Uterus (tissue), 4 donors: ENCODE results near the gene ZDHHC12. TPM values are rescaled to one million over a fixed set of nuclear protein-coding genes. Genes with fewer than 3 reads are reported as not detected.
A peak's percentile ranks its signal among the peaks of the same experiment; 100 is the strongest.

Experiments
- DNase-seq, 2 donors: peaks; one replicate each; pipeline ENCODE4 v3.0.0-alpha.2; 2019 to 2020
- H3K27ac ChIP-seq, 2 donors: fragments of 200-600 bp; sonication (generic); 1 replicate in 1 of 2; 2 replicates in 1 of 2; pipeline ENCODE4 v1.5.1; 2016 to 2018
- H3K27me3 ChIP-seq, 2 donors: fragments of 200-600 bp; sonication (generic); one replicate each; pipeline ENCODE4 v1.5.1; 2018 to 2019; ENCODE audit warnings: control low read depth in 1 of 2
- H3K36me3 ChIP-seq, 2 donors: fragments of 200-600 bp; sonication (generic); one replicate each; pipeline ENCODE4 v1.5.1; 2019; ENCODE audit warnings: control low read depth in 1 of 2
- H3K4me1 ChIP-seq, 2 donors: fragments of 200-600 bp; sonication (generic); one replicate each; pipeline ENCODE4 v1.5.1; 2018 to 2019; ENCODE audit warnings: control low read depth in 1 of 2
- H3K4me3 ChIP-seq, 2 donors: fragments of 200-600 bp; sonication (generic); 1 replicate in 1 of 2; 2 replicates in 1 of 2; pipeline ENCODE4 v1.5.1; 2018 to 2019; ENCODE audit warnings: mild to moderate bottlenecking in 1 of 2
- H3K9me3 ChIP-seq, 2 donors: fragments of 200-600 bp; sonication (generic); one replicate each; pipeline ENCODE4 v1.5.1; 2019; ENCODE audit warnings: control low read depth in 1 of 2
- CTCF ChIP-seq, 4 experiments: fragments of 200-600 bp in 2 of 4; fragments of 450-650 bp in 2 of 4; sonication (generic) in 2 of 4; IDR thresholded peaks; one replicate each; pipeline ENCODE4 v1.5.1; 2016 to 2019; ENCODE audit warnings: antibody characterized with exemption in 4 of 4, mild to moderate bottlenecking in 2 of 4, moderate library complexity in 1 of 4
- POLR2A ChIP-seq, 2 donors: fragments of 450-650 bp; IDR thresholded peaks; one replicate each; pipeline ENCODE4 v1.6.1; 2016; ENCODE audit warnings: antibody characterized with exemption in 2 of 2, mild to moderate bottlenecking in 1 of 2, moderate library complexity in 1 of 2
- intact Hi-C: fragments of 100-400 bp; cut with DNase I; formaldehyde crosslinking; loops from one replicate; pipeline ENCODE4 v1.15.1; 2023; ENCODE audit warnings: low total_unique reads
- small RNA-seq: library from RNA; depleted of rRNA; stranded (forward); fragments of <200 nt; gene quantifications from one replicate; pipeline ENCODE3, GENCODE V24; 2016
- total RNA-seq, 4 donors: library from RNA; depleted of rRNA in 3 of 4; stranded (reverse); fragments of >200 nt in 3 of 4; gene quantifications; one replicate each; pipeline versions ENCODE4 v1.1.0 to v1.2.4, GENCODE V29; 2014 to 2023
- donor health status: DM: yes; HTN: yes; CAD: no.

Gene ZDHHC12
- total RNA-seq, 4 donors from 2014 or later = 0.59 to 11.7 (median 6.5) TPM

- Histone ChIP-seq H3K36me3 (no peaks in the 10 kb centered on the region), H3K27me3 (no peaks in the 10 kb centered on the region), H3K4me3 (peak overlapping the region; percentile 35 to 57), H3K27ac (peak overlapping the region; percentile 66 to 82), H3K4me1 (peaks cover 0 to 3% of the 10 kb centered on the region in 2 donors), H3K9me3 (no peaks in the 10 kb centered on the region)
- intact Hi-C loops = no loop called here
- TF ChIP-seq POLR2A (IDR thresholded peaks at IDR 0.05) (no peak), CTCF (IDR thresholded peaks at IDR 0.05) (no peak)
- peak; percentile 36 to 50 for DNase-seq
Measured at GRCh38 chr9:128683340-128684064, 40.4 kb downstream of the ZDHHC12 start.

- intact Hi-C loops = no loop called here
- TF ChIP-seq CTCF (IDR thresholded peaks at IDR 0.05) (no peak), POLR2A (IDR thresholded peaks at IDR 0.05) (no peak)
- no peaks in the 10 kb centered on the region for H3K4me1 ChIP-seq
- no peak overlapping the region for H3K4me3 ChIP-seq
- no peak overlapping the region for H3K27ac ChIP-seq
- no peak for DNase-seq
- no peaks in the 10 kb centered on the region for H3K9me3 ChIP-seq
- no peaks in the 10 kb centered on the region for H3K27me3 ChIP-seq
- no peaks in the 10 kb centered on the region for H3K36me3 ChIP-seq
Measured at GRCh38 chr9:128677794-128678193, 46.1 kb downstream of the ZDHHC12 start.

GRCh38 chr9:128675382-128675781 is 48.5 kb downstream of the ZDHHC12 start:
- DNase-seq = no peak
- no peak overlapping the region for H3K27ac ChIP-seq
- H3K9me3 ChIP-seq = no peaks in the 10 kb centered on the region
- no peaks in the 10 kb centered on the region for H3K4me1 ChIP-seq
- intact Hi-C loops = no loop called here
- no peaks in the 10 kb centered on the region for H3K36me3 ChIP-seq
- no peaks in the 10 kb centered on the region for H3K27me3 ChIP-seq
- H3K4me3 ChIP-seq = no peak overlapping the region
- no peak for TF ChIP-seq POLR2A (IDR thresholded peaks at IDR 0.05)
- TF ChIP-seq CTCF (IDR thresholded peaks at IDR 0.05) = no peak

Small RNA genes within 50 kb of the gene (small RNA-seq; reads per million reads assigned to genes)
- not detected for gene RF00017
- gene RN7SL560P = not detected

Other genes with a start within 250 kb of the ZDHHC12 start
- 10 to 100 TPM in 3 of 4 donors, 1 to 10 TPM in 1; 3.3 to 25.5 (median 16.4) TPM for gene GLE1, start 219.4 kb downstream of the ZDHHC12 start, total RNA-seq
- gene SPTAN1, start 171.5 kb downstream of the ZDHHC12 start, total RNA-seq = 100 to 1,000 TPM; 244 to 521 (median 335) TPM
- 10 to 100 TPM; 21.4 to 44.8 (median 41.1) TPM for gene DYNC2I2, start 67.3 kb downstream of the ZDHHC12 start, total RNA-seq
- 100 to 1,000 TPM in 3 of 4 donors, 10 to 100 TPM in 1; 79.9 to 481 (median 197) TPM for gene SET, start 34.9 kb downstream of the ZDHHC12 start, total RNA-seq
- gene PKN3, start 21.6 kb downstream of the ZDHHC12 start, total RNA-seq = 10 to 100 TPM in 1 of 4 donors, 1 to 10 TPM in 3; 2.4 to 19.5 (median 4.5) TPM
- 10 to 100 TPM; 16.1 to 52.0 (median 21.2) TPM for gene ZER1, start 47.8 kb upstream of the ZDHHC12 start, total RNA-seq
- 10 to 100 TPM in 3 of 4 donors, 1 to 10 TPM in 1; 7.1 to 26.8 (median 23.3) TPM for gene TBC1D13, start 63.1 kb upstream of the ZDHHC12 start, total RNA-seq
- 10 to 100 TPM in 2 of 4 donors, 1 to 10 TPM in 2; 2.1 to 22.0 (median 9.1) TPM for gene ENDOG, start 94.4 kb upstream of the ZDHHC12 start, total RNA-seq
- 10 to 100 TPM in 2 of 4 donors, 1 to 10 TPM in 2; 4.4 to 34.2 (median 17.3) TPM for gene SPOUT1, start 105.7 kb upstream of the ZDHHC12 start, total RNA-seq
- gene KYAT1, start 157.8 kb upstream of the ZDHHC12 start, total RNA-seq = 10 to 100 TPM in 1 of 4 donors, 1 to 10 TPM in 3; 1.5 to 11.0 (median 3.4) TPM
- gene LRRC8A, start 158.0 kb upstream of the ZDHHC12 start, total RNA-seq = 10 to 100 TPM; 23.5 to 58.7 (median 30.8) TPM
- gene PHYHD1, start 196.9 kb upstream of the ZDHHC12 start, total RNA-seq = 10 to 100 TPM; 23.2 to 30.8 (median 27.2) TPM
- 10 to 100 TPM in 3 of 4 donors, 1 to 10 TPM in 1; 10.0 to 22.3 (median 13.6) TPM for gene DOLK, start 223.5 kb upstream of the ZDHHC12 start, total RNA-seq
- gene NUP188, start 223.6 kb upstream of the ZDHHC12 start, total RNA-seq = 10 to 100 TPM; 21.5 to 75.4 (median 36.9) TPM